ENCODE measurements around the gene NUP210L. TPM values are rescaled to one million over a fixed set of nuclear protein-coding genes. Genes with fewer than 3 reads are reported as not detected.
"Not testable (repeated sequence)": the region's sequence is repeated elsewhere in the genome, so short reads cannot be mapped to it uniquely, and the experiment has no call there.

The NUP210L gene
- total RNA-seq, 1 donor from 2014 or later = 0.18 TPM

- DNase-seq (ENCODE audit: low spot score) (no peak), ATAC-seq (no peak)
- intact Hi-C loops (cut with DNase I) = no loop called here
These were observed 25.4 kb downstream of the NUP210L start for GRCh38 chr1:154129391-154129970.

GRCh38 chr1:154123205-154123604, 31.7 kb downstream of the NUP210L start:
- ATAC-seq = not testable (repeated sequence)

GRCh38 chr1:154117642-154118041, 37.2 kb downstream of the NUP210L start:
- ATAC-seq (no peak), DNase-seq (ENCODE audit: low spot score) (no peak)
- intact Hi-C loops (cut with DNase I) = no loop called here

More at GRCh38 chr1:154123205-154123604, 31.7 kb downstream of the NUP210L start:
- intact Hi-C loops (cut with DNase I); DNase-seq (ENCODE audit: low spot score): not testable (repeated sequence)

- ATAC-seq (no peak), DNase-seq (ENCODE audit: low spot score) (no peak)
- intact Hi-C loops (cut with DNase I) = no loop called here
These were observed 39.7 kb downstream of the NUP210L start for GRCh38 chr1:154115180-154115579.

GRCh38 chr1:154104433-154105082, 50.3 kb downstream of the NUP210L start:
- intact Hi-C loops (cut with DNase I) = no loop called here
- ATAC-seq (no peak), DNase-seq (ENCODE audit: low spot score) (no peak)

- intact Hi-C loops (cut with DNase I); ATAC-seq; DNase-seq (ENCODE audit: low spot score): not testable (repeated sequence)
These were observed 54.7 kb downstream of the NUP210L start for GRCh38 chr1:154100141-154100540.

- intact Hi-C loops (cut with DNase I) = loop anchor here (10.0 kb wide), 1 partner anchor 937 kb away; the partner anchor contains the start of genes DCST1 and DCST2
- ATAC-seq = no peak
These were observed 57.0 kb downstream of the NUP210L start for GRCh38 chr1:154097873-154098272.

GRCh38 chr1:154095456-154096060, 59.3 kb downstream of the NUP210L start:
- ATAC-seq (no peak), DNase-seq (ENCODE audit: low spot score) (no peak)
- intact Hi-C loops (cut with DNase I) = loop anchor here (10.0 kb wide), 1 partner anchor 939 kb away; the partner anchor contains the start of genes DCST1 and DCST2

More at GRCh38 chr1:154097873-154098272, 57.0 kb downstream of the NUP210L start:
- DNase-seq (ENCODE audit: low spot score) = no peak

- ATAC-seq = no peak
- no peak for DNase-seq (ENCODE audit: low spot score)
- intact Hi-C loops (cut with DNase I) = loop anchor here (10.0 kb wide), 1 partner anchor 940 kb away; the partner anchor contains the start of genes DCST1 and DCST2
These were observed 60.5 kb downstream of the NUP210L start for GRCh38 chr1:154094411-154094810.

- ATAC-seq (no peak), DNase-seq (ENCODE audit: low spot score) (no peak)
- intact Hi-C loops (cut with DNase I) = loop anchor here (10.0 kb wide), 1 partner anchor 941 kb away; the partner anchor contains the start of genes DCST1 and DCST2
These were observed 61.2 kb downstream of the NUP210L start for GRCh38 chr1:154093699-154094098.

- intact Hi-C loops (cut with DNase I) = loop anchor here (10.0 kb wide), 1 partner anchor 943 kb away; the partner anchor contains the start of genes DCST1 and DCST2
- no peak for ATAC-seq
These were observed 63.2 kb downstream of the NUP210L start for GRCh38 chr1:154091706-154092105.

GRCh38 chr1:154087574-154087973, 67.3 kb downstream of the NUP210L start:
- no peak for ATAC-seq
- no peak for DNase-seq (ENCODE audit: low spot score)
- intact Hi-C loops (cut with DNase I) = no loop called here

More at GRCh38 chr1:154091706-154092105, 63.2 kb downstream of the NUP210L start:
- DNase-seq (ENCODE audit: low spot score) = no peak

GRCh38 chr1:154083057-154083456, 71.8 kb downstream of the NUP210L start:
- DNase-seq (ENCODE audit: low spot score); ATAC-seq; intact Hi-C loops (cut with DNase I): not testable (repeated sequence)

- ATAC-seq = no peak
- no peak for DNase-seq (ENCODE audit: low spot score)
These were observed 73.3 kb downstream of the NUP210L start for GRCh38 chr1:154081386-154082126.

GRCh38 chr1:154076413-154076812, 78.5 kb downstream of the NUP210L start:
- intact Hi-C loops (cut with DNase I) = no loop called here
- ATAC-seq (no peak), DNase-seq (ENCODE audit: low spot score) (no peak)

More at GRCh38 chr1:154081386-154082126, 73.3 kb downstream of the NUP210L start:
- intact Hi-C loops (cut with DNase I) = no loop called here

- ATAC-seq = no peak
- no peak for DNase-seq (ENCODE audit: low spot score)
- intact Hi-C loops (cut with DNase I) = no loop called here
These were observed 79.1 kb downstream of the NUP210L start for GRCh38 chr1:154075746-154076145.

- ATAC-seq = no peak
- intact Hi-C loops (cut with DNase I) = no loop called here
- DNase-seq (ENCODE audit: low spot score) = no peak
These were observed 92.6 kb downstream of the NUP210L start for GRCh38 chr1:154062309-154062708.

GRCh38 chr1:154047436-154047835, 107.4 kb downstream of the NUP210L start:
- DNase-seq (ENCODE audit: low spot score); intact Hi-C loops (cut with DNase I); ATAC-seq: not testable (repeated sequence)

- ATAC-seq; intact Hi-C loops (cut with DNase I); DNase-seq (ENCODE audit: low spot score): not testable (repeated sequence)
These were observed 121.2 kb downstream of the NUP210L start for GRCh38 chr1:154033697-154034096.

Data from sciatic nerve (tissue), 2 donors.